A673 (cell line): ENCODE measurements around the gene SGK1. TPM values are rescaled to one million over a fixed set of nuclear protein-coding genes. Genes with fewer than 3 reads are reported as not detected.
A peak's percentile ranks its signal among the peaks of the same experiment; 100 is the strongest.

Experiments
- BruUV-seq: library from RNA; stranded (reverse); fragments of 400-500 nt; replicated peaks from 2 replicates; lab custom pipeline; 2021; lab: Mats Ljungman, UMichigan
- CTCF ChIA-PET: fragments of 300-600 bp; sonication (Branson Sonifier 250); formaldehyde crosslinking; loops from one replicate; lab custom pipeline; 2022; ENCODE audit warnings: antibody characterized with exemption; lab: Charles Lee
- POLR2A ChIA-PET: fragments of 300-600 bp; sonication (Branson Sonifier 250); formaldehyde crosslinking; loops from one replicate; lab custom pipeline; 2022; ENCODE audit warnings: antibody characterized with exemption; ENCODE audit not compliant: low non-redundant PET; lab: Charles Lee
- DNase-seq: peaks from one replicate; pipeline ENCODE4 v3.0.0-alpha.2; 2015; ENCODE audit warnings: low spot score
- H3K27ac ChIP-seq: fragments of 200-600 bp; sonication (generic); 2 replicates; pipeline ENCODE4 v1.5.1; 2016; ENCODE audit warnings: mixed run types, low read depth, mild to moderate bottlenecking, mixed read lengths, antibody characterized with exemption, low read length; ENCODE audit not compliant: poor library complexity, severe bottlenecking
- H3K27me3 ChIP-seq: fragments of 200-600 bp; sonication (generic); replicated peaks from 2 replicates; pipeline ENCODE4 v1.6.1; 2017; ENCODE audit warnings: mixed run types, low read depth, mild to moderate bottlenecking, mixed read lengths, antibody characterized with exemption, low read length; ENCODE audit not compliant: insufficient read depth, poor library complexity
- H3K36me3 ChIP-seq: fragments of 200-600 bp; sonication (generic); 2 replicates; pipeline ENCODE4 v1.6.1; 2016; ENCODE audit warnings: mixed run types, mild to moderate bottlenecking, mixed read lengths, antibody characterized with exemption, low read length; ENCODE audit not compliant: insufficient read depth, poor library complexity, severe bottlenecking
- H3K4me1 ChIP-seq: fragments of 200-600 bp; sonication (generic); 2 replicates; pipeline ENCODE4 v1.6.1; 2017; ENCODE audit warnings: mixed run types, mild to moderate bottlenecking, mixed read lengths, antibody characterized with exemption, low read length; ENCODE audit not compliant: insufficient read depth, poor library complexity, severe bottlenecking
- H3K4me3 ChIP-seq: fragments of 200-600 bp; sonication (generic); 2 replicates; pipeline ENCODE4 v1.5.1; 2016; ENCODE audit warnings: low read depth, mixed run types, mild to moderate bottlenecking, mixed read lengths, low read length; ENCODE audit not compliant: poor library complexity, severe bottlenecking
- H3K9me3 ChIP-seq: fragments of 200-600 bp; sonication (generic); 2 replicates; pipeline ENCODE4 v1.6.1; 2016; ENCODE audit warnings: mixed run types, low read depth, mild to moderate bottlenecking, mixed read lengths, antibody characterized with exemption, low read length; ENCODE audit not compliant: poor library complexity, severe bottlenecking
- CTCF ChIP-seq: fragments of 300-800, 200-600 bp; sonication (generic); conservative IDR thresholded peaks from 2 replicates; pipeline ENCODE4 v1.5.1; 2017; ENCODE audit warnings: low read depth, mild to moderate bottlenecking, antibody characterized with exemption, low read length, moderate library complexity, mixed read lengths
- EZH2 ChIP-seq: fragments of 200-600 bp; sonication (generic); IDR thresholded peaks from 2 replicates; pipeline ENCODE4 v1.6.1; 2017; ENCODE audit warnings: borderline replicate concordance, low read depth, mild to moderate bottlenecking, mixed read lengths, antibody characterized with exemption, low read length; ENCODE audit not compliant: poor library complexity, severe bottlenecking
- intact Hi-C: fragments of 100-400 bp; cut with micrococcal nuclease; formaldehyde crosslinking; loops from one replicate; pipeline ENCODE4 v1.10.0; 2022; ENCODE audit not compliant: unreplicated experiment
- total RNA-seq: library from RNA; stranded (reverse); gene quantifications from 2 replicates; pipeline ENCODE4 v1.2.3, GENCODE V29; 2021

The SGK1 gene
- total RNA-seq, 1 experiment from 2014 or later: 73.3 TPM

GRCh38 chr6:134288538-134289203 lies 29.2 kb downstream of the SGK1 start:
- Histone ChIP-seq H3K4me3 (no peak overlapping the region), H3K36me3 (no peaks in the 10 kb centered on the region), H3K27ac (peak overlapping the region; percentile 57), H3K4me1 (peaks cover 25% of the 10 kb centered on the region), H3K27me3 (no peaks in the 10 kb centered on the region), H3K9me3 (no peaks in the 10 kb centered on the region)
- no TSS peak for BruUV-seq
- peak; percentile 68 for DNase-seq
- TF ChIP-seq CTCF: no peak
- no peak for TF ChIP-seq EZH2
- intact Hi-C loops: no loop called here
- ChIA-PET CTCF (interaction anchor here (1.1 kb wide), 1 partner anchor 111 kb away, joined by 3 read pairs; no protein-coding TSS in a partner anchor), POLR2A (interaction anchor here (0.6 kb wide), 1 partner anchor 33 kb away, joined by 3 read pairs; no protein-coding TSS in a partner anchor)

- peak; percentile 27 for DNase-seq
- H3K27ac ChIP-seq: peak overlapping the region; percentile 57
- H3K36me3 ChIP-seq: no peaks in the 10 kb centered on the region
- TSS peak; percentile 51 for BruUV-seq
- CTCF ChIA-PET: interaction anchor here (1.1 kb wide), 1 partner anchor 110 kb away, joined by 3 read pairs; no protein-coding TSS in a partner anchor
- peaks cover 20% of the 10 kb centered on the region for H3K4me1 ChIP-seq
- no peaks in the 10 kb centered on the region for H3K27me3 ChIP-seq
- POLR2A ChIA-PET: no interaction called here
- no peaks in the 10 kb centered on the region for H3K9me3 ChIP-seq
- TF ChIP-seq EZH2 (no peak), CTCF (no peak)
- intact Hi-C loops: no loop called here
- no peak overlapping the region for H3K4me3 ChIP-seq
Observed at GRCh38 chr6:134287859-134288537, 29.9 kb downstream of the SGK1 start.

- intact Hi-C loops: loop anchor here (5.0 kb wide), 1 partner anchor 539 kb away; no protein-coding TSS in a partner anchor
- peak; percentile 33; the same call in 1 of the 2 replicates for TF ChIP-seq CTCF
- no peak for TF ChIP-seq EZH2
- Histone ChIP-seq H3K27me3 (no peaks in the 10 kb centered on the region), H3K4me3 (no peak overlapping the region), H3K36me3 (no peaks in the 10 kb centered on the region), H3K4me1 (peaks cover 3% of the 10 kb centered on the region), H3K27ac (no peak overlapping the region), H3K9me3 (no peaks in the 10 kb centered on the region)
- no TSS peak for BruUV-seq
- ChIA-PET POLR2A (no interaction called here), CTCF (interaction anchor here (0.9 kb wide), 1 partner anchor 358 kb away, joined by 3 read pairs; no protein-coding TSS in a partner anchor)
- peak; percentile 15 for DNase-seq
Observed at GRCh38 chr6:134282816-134283215, 35.1 kb downstream of the SGK1 start.
